GM12892 (cell line): ENCODE measurements around the gene GABRG3.

Experiments used
- POLR2A ChIP-seq: IDR thresholded peaks from 2 replicates; pipeline ENCODE4 v1.6.1; 2011; ENCODE audit warnings: low read depth, low read length, control low read depth
- POLR2AphosphoS5 ChIP-seq: IDR thresholded peaks from 2 replicates; pipeline ENCODE4 v1.6.1; 2011; ENCODE audit warnings: low read depth, low read length, control low read depth
- TAF1 ChIP-seq: IDR thresholded peaks from 2 replicates; pipeline ENCODE4 v1.6.1; 2011; ENCODE audit warnings: low read depth, mild to moderate bottlenecking, control low read depth, low read length, borderline replicate concordance

DNA sequence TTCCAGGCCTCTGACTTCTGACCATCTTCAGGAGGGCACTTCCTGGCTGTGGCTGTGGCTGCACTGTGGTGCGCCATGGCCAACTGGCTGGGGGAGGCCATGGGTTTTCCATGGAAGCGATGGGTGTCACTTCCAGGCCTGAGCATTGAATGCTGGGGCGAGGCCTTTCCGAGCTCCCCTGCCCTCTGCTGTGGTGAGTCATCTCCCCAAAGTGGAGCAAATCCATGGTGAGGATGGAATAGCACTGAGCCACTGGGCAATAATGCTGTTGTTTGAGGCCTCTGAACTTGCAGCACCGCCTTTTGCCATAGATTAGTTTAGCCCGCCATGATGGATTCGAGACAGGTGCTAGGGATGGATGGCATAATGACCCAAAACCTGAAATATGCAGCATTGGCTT is 155.5 kb downstream of the GABRG3 start:
- TF ChIP-seq POLR2AphosphoS5 (no peak), POLR2A (no peak), TAF1 (no peak)
